Measurements from ENCODE around the gene CSK. TPM values are rescaled to one million over a fixed set of nuclear protein-coding genes. Genes with fewer than 3 reads are reported as not detected.

The CSK gene
- total RNA-seq, 1 experiment from 2014 or later = 49.2 TPM

- DNase-seq = no peak
- Histone ChIP-seq H2AK5ac (ENCODE audit: insufficient read length, low read length) (no peak overlapping the region), H3K4me1 (ENCODE audit: insufficient read depth, low read length) (no peaks in the 10 kb centered on the region; the same call in 1 of the 2 replicates), H3K79me1 (ENCODE audit: insufficient read depth, low read depth, low read length, poor library complexity, severe bottlenecking) (no peaks in the 10 kb centered on the region), H4K91ac (ENCODE audit: insufficient read length, low read depth, low read length) (peak overlapping the region; percentile 77), H2BK5ac (ENCODE audit: insufficient read length, low read length) (no peak overlapping the region), H3K27ac (ENCODE audit: insufficient read length, low read depth, low read length) (no peak overlapping the region), H4K20me1 (ENCODE audit: control insufficient read depth, insufficient read depth, insufficient read length) (no peaks in the 10 kb centered on the region), H3K27me3 (ENCODE audit: insufficient read depth, low read length) (no peaks in the 10 kb centered on the region), H3K18ac (ENCODE audit: insufficient read length, low read depth, low read length) (peak overlapping the region; percentile 70), H3K23me2 (ENCODE audit: insufficient read length, low read depth, low read length, poor library complexity, severe bottlenecking) (peaks cover 6% of the 10 kb centered on the region), H2BK15ac (ENCODE audit: low read depth, low read length) (no peak overlapping the region), H3K9ac (ENCODE audit: extremely low read depth, insufficient read length, low read length) (peak overlapping the region; percentile 73), H3K14ac (ENCODE audit: insufficient read depth, low read length) (peak overlapping the region; percentile 92), H2BK12ac (ENCODE audit: insufficient read length, low read depth, low read length) (no peak overlapping the region), H3K23ac (ENCODE audit: insufficient read length, low read depth, low read length) (no peak overlapping the region), H2BK120ac (ENCODE audit: low read depth, low read length, poor library complexity, severe bottlenecking) (no peak overlapping the region), H3K9me3 (ENCODE audit: control insufficient read depth, low read depth, low read length) (no peaks in the 10 kb centered on the region), H2AFZ (ENCODE audit: low read length) (no peak overlapping the region), H3K79me2 (ENCODE audit: insufficient read depth, low read length) (no peaks in the 10 kb centered on the region), H3K4ac (ENCODE audit: low read depth, low read length) (no peak overlapping the region; the same call in 1 of the 2 replicates), H3K56ac (ENCODE audit: insufficient read length, low read depth, low read length) (no peak overlapping the region), H2BK20ac (ENCODE audit: low read depth, low read length, poor library complexity, severe bottlenecking) (no peak overlapping the region), H3T11ph (ENCODE audit: low read length) (no peak overlapping the region), H3K4me2 (ENCODE audit: insufficient read depth, insufficient read length, low read length) (peak overlapping the region; percentile 64), H4K5ac (ENCODE audit: insufficient read length, low read depth, low read length) (no peak overlapping the region), H4K8ac (replicated peaks; ENCODE audit: insufficient read length, low read depth, low read length) (no peak overlapping the region)
- Mint-ChIP-seq H3K4me3 (peak overlapping the region; percentile 71 to 89), H3K27ac (peak overlapping the region; percentile 95 to 98 (median 97)), H3K9me3 (no peaks in the 10 kb centered on the region), H3K27me3 (ENCODE audit: low read depth) (no peaks in the 10 kb centered on the region), H3K4me1 (peaks cover 20 to 35% of the 10 kb centered on the region in 2 experiments), H3K36me3 (ENCODE audit: insufficient read depth in 1 of 3, low read depth in 3 of 3) (peaks cover 12 to 49% (median 45%) of the 10 kb centered on the region in 3 experiments)
- WGBS (ENCODE audit: extremely low coverage, insufficient read length, low lambda C conversion rate) = no CpG with 5 or more reads among the region's 18 CpGs
- TF ChIP-seq CTCF (conservative IDR thresholded peaks at IDR 0.05) = no peak; the same call in 2 of the 3 replicates
Observed at GRCh38 chr15:74843445-74843828, 61.6 kb downstream of the CSK start.

All from H9 (cell line).